ENCODE measurements around the gene ZFYVE9.

ZFYVE9 gene

DNA sequence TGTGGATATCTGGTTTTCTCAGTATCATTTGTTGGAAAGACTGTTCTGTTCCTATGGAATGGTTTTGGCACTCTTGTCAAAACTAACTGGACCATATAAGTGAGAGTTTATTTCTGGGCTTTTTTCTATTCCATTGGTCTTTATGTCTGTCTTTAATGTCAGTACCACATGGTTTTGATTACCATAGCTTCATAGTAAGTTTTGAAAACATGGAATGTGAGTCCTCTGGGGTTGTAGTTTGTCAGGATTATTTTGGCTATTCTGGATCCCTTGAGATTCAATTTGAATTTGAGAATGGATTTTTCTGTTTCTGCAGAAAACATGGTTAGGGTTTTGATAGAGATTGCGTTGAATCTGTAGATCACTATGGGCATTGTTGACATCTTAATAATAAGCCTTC, 107.9 kb downstream of the ZFYVE9 start:
- no peak for DNase-seq

DNA sequence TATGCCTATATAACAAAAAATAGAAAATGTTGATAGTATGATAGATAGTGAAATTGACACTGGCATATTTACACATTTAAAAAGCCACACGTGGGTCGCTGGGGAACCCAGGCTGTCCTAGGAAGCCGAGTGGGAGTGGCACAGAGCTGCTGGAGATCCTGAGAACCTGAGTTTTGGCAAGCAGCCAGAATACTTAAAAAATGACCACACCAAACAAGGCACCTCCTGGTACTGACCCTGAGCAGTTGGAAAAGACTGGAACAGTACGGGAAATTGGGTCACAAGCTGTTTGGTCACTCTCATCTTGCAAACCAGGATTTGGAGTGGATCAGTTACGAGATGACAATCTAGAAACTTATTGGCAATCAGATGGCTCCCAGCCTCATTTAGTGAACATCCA, 111.5 kb downstream of the ZFYVE9 start:
- DNase-seq, result no peak

DNA sequence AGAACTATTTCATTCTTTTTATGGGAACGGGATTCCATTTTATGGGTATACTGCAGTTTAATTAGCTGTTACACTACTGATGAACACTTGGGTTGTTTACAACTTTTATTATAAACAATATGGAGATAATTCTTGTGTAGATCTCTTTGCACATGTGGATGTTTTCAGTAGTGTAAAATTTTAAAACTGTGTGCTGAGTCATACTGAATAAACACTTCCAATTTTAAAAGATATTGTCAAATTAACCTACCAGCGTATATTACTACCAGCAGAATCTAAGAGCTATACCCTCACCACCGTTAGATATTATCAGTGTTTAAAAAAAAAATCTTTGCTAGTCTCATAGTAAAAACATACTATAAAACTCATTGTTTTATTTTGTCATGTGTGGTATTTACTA, 118.0 kb downstream of the ZFYVE9 start:
- no peak for DNase-seq

DNA sequence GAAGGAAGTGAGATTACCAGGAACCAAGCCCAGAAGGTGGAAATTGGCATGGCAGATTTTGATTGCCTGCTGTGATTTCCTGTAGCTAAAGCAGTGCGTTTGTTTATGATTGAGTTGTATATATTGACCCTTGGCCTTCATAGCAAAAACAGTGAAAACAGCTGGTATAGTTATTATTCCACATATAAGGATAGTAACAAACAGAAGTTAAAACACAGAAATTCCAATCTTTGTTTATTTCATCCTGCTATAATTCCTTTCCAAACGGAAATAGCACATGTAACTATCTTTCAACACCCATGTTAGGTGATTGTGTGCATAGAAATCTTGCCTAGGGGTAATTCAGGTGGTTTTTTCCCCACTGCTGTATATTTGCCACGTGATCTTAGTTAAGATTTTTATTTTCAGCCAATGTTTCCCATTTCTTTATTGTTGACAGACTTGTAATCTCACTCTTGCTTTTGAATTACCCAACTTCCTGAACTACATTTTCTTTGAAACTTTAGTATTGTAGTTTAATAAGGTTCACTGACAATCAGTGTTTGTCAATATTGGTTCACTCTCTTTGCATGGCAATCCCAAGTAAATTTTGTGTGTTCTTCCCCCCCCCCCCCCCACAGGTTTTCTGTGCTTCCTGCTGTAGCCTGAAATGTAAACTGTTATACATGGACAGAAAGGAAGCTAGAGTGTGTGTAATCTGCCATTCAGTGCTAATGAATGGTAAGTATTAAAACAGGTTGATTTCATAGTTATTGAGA, 121.4 kb downstream of the ZFYVE9 start:
- DNase-seq, result no peak

DNA sequence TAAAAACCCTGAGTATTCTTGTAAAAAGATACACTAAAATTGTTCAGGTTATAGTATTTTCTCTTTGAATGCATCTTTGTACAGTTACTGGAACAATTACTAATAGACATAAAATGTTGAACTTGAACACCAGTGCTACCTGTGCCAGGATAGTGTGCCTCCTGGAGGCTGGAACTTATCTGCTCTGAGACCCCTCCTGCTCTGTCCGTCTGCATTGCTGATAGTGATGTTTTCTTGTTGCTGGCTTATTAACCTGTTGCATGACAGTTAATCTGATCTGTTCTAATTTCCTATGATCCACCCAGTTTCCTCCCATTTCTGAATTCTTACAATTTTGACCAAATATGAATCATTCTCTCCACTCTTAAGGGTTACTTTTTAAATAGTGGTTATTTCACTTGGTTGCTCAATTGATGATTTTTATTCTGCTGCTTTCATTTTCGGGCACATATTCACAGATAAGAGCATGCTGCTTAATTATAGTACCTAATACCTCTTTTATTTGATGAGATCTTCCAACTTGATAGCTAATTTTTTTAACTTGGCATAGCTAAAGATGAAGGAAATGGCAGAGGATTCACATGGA, 122.7 kb downstream of the ZFYVE9 start:
- DNase-seq, result no peak

DNA sequence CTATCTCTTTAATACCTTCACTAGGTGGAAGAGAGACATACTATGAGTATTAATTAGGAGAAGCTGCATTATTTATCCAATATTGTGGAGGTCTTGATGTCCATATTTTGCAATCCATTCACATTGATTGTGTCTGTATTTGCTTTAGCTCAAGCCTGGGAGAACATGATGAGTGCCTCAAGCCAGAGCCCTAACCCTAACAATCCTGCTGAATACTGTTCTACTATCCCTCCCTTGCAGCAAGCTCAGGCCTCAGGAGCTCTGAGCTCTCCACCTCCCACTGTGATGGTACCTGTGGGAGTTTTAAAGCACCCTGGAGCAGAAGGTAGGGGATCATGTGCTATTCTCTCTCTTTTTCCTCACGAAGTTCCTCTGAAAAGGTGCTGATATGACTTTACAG, 124.6 kb downstream of the ZFYVE9 start:
- DNase-seq, result no peak

DNA sequence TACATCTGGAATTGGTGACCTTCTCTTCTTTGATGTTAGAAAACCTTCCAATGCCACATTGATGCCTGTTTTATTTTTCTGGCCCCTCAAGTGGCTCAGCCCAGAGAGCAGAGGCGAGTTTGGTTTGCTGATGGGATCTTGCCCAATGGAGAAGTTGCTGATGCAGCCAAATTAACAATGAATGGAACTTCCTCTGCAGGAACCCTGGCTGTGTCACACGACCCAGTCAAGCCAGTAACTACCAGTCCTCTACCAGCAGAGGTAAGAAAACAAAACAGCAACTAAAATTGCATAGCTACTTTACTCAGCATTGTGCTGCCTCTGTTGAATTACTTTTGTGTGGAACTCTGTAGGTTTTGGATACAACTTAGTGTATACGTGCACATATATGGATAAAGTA, 126.5 kb downstream of the ZFYVE9 start:
- DNase-seq, result no peak

DNA sequence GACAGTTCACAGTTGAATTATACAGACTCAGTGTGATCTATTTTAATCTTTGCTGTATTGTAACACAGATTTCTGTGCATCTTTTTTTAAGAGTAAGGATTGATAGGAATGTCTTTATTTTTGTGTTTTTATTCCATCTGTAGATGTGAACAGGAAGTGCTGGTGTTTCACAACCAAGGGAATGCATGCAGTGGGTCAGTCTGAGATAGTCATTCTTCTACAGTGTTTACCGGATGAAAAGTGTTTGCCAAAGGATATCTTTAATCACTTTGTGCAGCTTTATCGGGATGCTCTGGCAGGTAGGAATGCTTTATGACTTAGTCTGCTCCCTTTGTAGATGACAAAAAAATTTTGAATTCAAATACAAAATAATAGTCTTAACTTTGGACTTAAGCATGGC, 139.6 kb downstream of the ZFYVE9 start:
- no peak for DNase-seq

DNA sequence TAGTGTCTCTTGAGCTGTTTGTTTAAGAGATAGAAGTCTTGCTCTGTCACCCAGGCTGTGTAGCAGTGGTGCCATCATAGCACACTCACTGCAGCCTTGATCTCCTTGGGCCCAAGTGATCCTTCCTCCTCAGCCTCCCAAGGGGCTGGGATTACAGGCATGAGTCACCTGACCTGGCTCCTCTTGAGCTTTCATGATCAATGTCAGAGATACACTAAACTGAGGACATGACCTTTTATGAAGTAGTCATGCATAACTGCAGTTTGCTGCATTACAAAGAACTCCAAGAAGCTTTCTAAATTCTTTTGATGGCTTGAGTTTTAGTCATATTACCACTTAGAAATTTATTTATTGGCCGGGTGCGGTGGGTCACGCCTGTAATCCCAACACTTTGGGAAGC, 146.4 kb downstream of the ZFYVE9 start:
- DNase-seq, result no peak

DNA sequence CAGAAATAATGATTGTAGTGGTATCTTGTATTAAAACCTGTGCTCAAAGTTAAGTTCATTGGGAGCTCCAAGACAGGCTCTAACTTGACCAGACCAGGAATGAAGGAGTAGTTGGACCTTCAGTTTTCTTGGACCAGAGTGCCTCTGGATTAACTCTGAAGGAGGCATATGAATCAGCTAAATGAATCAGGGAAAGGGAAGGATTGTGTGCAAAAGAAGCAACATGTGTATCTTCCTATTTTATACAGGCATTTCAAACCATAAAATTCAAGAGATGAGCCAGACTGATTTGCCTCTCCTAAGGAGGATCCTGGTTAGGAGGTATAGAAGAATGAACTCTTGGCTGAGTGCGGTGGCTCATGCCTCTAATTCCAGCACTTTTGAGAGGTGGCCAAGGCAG, 152.7 kb downstream of the ZFYVE9 start:
- DNase-seq, result no peak

DNA sequence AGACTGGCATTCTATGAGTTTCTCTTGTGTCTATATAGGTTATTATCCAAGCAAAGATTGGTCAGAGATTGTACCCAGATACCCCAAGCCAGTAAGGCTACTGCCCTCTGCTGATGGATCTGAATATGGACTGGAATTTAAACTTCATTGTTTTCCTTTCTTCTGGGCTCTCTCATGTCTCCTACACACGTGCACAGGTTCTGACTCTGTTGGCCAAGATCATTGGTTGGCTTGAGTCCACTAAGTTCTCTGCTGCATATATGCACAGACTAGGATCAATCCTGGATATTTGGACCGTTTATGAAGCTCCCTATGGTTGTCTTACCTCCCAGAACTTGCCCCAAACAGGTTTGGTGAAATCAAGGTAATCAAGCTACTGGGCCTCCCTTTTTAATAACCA, 154.5 kb downstream of the ZFYVE9 start:
- DNase-seq, result peak; percentile 47 to 56

DNA sequence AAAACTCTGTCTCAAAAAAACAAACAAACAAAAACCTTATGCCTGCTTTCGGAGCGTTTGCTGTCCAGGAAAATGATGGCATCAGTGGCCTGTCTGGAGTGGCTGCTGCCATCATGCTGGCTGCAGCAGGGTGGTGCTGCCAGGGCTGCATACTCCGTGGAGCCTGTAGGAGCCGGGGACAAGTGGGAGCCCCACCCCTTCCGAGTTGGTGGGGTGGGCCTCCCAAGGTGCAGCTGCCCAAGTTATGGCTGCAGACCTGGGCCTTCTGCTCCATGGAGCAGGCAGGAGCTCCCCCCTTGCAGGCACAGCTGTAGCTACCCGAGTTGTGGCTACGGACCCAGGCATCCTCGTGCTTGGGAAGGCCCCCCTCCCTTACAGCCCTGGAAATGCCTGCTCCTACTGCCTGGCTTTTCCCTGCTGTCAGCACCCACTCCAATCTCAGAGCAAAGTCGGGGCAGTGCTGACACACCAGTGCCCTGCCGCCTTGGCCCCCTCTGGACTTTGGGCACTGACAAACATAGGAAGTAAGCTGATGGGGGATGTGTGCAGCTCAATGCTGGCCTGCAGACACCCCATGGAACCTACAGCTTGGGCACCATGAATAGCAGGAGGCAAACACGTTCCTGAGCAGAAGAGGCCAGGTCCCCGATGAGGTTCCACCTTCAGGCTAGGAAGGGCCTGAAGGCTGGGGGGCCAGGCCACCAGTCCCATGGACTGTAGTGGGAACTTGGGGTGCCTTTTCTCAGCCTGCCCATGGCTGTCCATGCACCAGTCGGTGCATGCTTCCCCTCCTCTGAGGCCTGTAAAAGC, 163.7 kb downstream of the ZFYVE9 start:
- no peak for DNase-seq

DNA sequence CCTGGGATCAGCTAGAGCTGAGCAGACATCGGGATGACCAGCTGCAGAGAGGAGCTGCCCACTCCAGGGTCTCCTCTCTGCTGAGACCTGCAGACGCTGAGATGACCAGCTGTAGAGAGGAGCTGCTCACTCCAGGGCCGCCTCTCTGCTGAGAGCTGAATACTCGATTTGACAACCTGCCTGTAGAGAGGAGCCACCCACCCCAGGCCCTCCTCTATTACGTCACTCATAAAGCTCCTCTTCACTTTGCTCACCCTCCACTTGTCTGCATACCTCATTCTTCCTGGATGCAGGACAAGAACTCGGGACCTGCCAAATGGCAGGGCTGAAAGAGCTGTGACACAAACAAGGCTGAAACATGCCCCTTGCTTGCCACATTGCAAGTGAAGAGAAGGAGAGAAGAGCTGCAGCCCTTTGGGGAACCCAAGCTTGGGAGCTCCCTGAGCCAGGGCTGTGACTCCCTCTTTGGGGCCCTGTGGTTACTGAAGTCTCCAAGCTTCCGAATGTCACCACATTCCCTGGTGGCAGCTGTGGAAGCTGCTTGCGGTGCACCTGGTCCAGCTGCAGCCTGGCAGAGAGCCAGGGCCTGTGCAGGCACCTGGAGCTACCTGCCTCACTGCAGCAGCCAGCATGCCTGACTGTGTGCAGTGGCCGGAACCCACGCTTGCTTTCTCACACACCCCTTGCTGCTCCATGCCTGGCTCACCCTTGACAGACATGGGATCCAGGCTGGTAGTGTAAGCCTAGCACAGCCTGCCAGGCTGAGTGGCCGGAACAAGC, 164.5 kb downstream of the ZFYVE9 start:
- peak; percentile 53 to 59 for DNase-seq

DNA sequence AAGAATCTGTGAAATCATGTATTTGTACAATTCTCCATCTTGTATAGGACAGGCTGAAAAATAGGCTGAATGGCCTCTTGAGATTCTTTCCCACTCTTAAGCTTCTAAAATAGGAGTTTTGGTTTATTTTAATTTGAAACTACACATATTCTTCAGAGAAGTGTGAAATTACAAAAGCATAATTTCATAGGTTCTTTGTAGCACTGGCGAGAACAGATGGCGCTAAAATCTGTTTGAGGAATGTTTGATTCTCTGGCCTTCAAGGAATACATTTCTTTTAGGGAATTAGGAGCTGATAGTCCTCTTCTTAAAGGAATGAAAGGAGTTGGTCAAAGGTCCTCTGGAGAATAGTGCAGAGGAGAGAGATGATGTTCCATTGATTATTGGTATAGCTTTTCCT, 179.2 kb downstream of the ZFYVE9 start:
- no peak for DNase-seq

DNA sequence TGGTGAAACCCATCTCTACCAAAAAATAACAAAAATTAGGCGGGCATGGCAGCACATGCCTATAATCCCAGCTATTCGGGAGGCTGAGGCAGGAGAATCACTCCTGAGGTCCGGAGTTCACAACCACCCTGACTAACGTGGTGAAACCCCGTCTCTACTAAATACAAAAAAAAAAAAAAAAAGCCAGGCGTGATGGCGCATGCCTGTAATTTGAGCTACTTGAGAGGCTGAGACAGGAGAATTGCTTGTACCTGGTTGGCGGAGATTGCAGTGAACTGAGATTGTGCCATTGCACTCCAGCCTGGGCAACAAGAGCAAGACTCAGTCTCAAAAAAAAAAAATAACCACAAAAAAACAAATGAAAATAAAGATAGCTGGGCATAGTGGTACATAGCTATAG, 181.8 kb downstream of the ZFYVE9 start:
- no peak for DNase-seq

DNA sequence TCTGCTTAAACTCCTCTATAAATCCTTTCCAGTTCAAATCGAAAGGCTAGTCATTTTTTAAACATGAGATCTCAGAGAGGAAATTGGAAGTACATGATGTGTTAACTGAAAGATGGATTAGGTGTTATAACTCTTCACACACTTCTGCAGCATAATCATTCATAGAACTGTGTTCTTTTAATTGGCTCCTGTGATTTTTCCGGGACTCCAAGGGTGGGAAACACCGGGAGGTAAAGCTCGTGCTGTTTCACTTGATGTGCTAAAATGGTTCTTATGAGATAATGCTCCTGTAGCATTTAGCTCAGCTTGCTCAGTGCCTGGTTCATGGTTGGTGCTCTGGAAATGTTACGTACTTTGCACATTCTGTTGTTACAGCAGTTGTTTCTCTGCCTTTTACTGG, 183.9 kb downstream of the ZFYVE9 start:
- DNase-seq, result no peak

DNA sequence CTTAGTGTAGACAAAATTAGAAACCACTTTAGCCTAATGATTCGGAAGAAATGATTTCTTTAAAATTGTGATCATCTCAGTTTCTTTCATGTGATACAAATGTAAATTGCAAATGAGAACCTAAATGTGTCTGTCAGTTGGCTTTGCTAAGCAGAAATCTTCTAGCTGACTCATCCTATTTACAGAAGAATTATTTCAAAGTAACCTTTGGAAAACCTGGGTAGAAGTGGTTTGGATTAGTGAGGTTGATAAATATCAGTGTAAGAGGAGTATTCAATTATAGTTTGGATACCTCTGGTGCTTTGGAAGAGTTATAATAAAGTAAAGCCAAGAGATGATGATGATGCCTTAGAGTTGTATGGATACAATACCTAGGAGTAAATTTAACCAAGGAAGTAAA, 186.7 kb downstream of the ZFYVE9 start:
- no peak for DNase-seq

DNA sequence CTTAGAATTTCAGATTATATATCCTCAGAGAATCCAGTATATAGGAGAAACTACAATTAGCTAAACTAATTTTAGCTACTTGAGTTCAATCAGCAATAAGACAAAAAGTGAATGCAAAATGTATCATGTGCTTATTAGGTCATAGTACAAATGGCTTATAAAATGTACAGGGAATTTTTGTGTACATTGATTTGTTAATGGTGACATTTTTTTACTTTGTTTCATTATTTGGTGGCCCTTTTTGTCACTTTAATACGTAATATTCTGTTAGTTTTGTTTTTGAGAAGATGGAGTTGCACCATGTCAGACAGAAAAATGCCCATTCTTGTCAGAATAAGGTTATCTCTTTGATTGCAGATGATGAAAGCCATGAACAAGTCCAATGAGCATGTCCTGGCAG, 190.5 kb downstream of the ZFYVE9 start:
- no peak for DNase-seq

DNA sequence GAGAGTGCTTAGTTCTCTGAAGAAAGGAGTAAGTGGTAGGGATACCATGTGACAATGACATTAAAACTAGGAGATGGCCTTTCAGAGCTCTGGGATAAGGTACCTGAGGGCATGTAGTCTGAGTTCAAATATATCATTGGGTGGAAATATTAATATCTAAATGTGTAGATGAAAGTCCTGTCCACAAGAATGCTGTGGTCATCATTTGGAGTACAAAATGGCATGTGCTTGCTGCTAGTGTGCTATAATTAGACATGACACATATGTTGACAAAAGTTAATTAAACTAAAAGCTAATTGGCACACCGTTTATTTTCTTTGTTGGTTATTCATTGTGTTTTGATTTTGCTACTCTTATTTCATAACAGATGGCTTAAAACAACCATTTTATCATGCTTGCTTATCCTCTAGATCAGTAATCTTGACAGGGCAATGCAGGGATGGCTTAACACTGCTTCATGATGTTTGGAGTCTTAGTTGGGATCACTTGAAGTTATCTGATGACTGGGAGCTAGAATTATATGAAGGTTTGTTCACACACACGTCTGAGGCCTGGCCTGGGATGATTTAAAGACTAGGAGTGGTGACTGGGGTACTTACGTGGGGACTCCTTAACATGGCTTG, 193.1 kb downstream of the ZFYVE9 start:
- no peak for DNase-seq

DNA sequence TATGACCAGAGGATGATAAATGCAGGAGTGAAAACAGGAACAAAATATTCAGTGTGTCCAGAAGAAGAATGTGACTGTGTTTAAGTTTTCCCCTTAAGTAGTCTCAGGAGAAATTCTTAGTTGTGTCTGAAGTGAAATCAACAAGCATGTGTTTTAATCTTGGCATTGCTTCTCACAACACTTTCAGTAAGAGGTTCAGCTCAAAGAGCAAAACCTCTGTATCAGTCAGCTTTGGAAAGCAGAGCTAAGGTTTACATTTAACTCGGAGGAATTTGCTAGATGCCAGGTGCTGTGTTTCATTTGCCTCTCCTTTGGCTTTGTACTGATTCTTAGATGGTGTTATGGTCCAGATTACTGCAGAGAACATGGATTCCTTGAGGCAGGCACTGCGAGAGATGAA, 195.6 kb downstream of the ZFYVE9 start:
- no peak for DNase-seq

DNA sequence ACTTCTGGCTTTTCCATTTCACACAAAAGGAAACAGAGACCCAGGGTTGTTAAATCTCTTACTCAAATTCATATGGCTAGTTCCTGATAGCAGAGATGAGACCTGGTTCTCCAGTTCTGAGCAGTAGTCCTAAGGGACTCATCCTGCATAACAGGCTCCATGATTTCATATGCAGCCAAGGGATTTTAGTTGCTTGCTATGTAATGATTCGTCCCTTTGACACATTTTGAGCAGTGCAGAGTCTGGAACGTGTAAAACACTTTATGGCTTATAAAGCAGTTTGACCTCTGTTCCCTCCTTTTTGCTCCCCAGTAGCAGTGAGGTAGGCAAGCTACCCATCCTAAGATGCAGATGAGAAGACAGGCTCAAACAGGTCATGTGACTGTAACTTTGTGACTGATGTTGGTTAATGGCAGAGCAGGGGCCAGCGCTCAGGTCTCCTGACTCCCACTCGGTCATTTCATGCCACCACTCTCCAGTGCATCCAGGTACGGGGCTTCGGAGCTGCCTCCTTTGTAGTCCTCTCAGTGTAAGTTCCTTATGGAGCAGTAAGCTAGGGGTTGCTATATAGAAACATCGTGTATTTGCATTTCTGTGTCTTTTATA, 199.9 kb downstream of the ZFYVE9 start:
- DNase-seq, result no peak

DNA sequence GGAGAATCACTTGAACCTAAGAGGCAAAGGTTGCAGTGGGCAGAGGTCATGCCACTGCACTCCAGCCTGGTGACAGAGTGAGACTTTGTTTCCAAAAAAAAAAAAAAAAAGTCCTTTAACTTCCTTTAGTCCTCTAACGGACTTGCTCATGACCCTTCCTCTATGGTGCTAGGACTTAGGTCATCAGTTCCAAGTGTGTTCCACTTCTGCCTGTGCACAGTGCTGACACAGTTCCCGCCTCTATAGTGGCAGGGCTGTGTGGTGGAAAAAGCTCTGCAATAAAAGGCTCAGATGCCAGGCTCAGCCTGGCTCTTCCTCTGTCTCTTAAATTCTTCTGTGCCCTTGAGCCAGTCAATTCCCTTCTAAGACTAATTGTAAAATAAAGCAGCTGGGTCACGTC, 202.1 kb downstream of the ZFYVE9 start:
- no peak for DNase-seq

DNA sequence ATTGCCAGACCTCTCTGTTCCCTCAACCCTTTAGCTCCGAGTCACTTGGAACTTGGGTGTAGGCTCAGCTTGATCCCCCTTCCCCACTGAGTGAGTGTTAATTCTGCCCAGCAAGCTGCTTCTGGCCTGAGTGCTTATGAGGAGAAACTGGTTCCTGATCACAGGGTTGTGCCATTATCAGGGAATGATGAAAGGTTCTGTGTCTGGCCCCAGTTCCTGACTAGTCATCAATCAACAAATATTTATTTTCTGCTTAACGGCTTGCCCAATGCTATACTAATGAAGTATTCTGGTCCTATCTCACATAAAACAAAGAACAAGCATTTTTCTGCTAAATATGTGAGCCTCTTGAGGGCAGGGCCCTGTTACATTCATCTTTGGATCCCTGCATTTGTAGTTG, 203.4 kb downstream of the ZFYVE9 start:
- no peak for DNase-seq
